Measurements from ENCODE around the gene KCNQ1. TPM values are rescaled to one million over a fixed set of nuclear protein-coding genes. Genes with fewer than 3 reads are reported as not detected.
A peak's percentile ranks its signal among the peaks of the same experiment; 100 is the strongest.

KCNQ1 gene
- total and polyA plus RNA-seq, 9 of the 15 experiments (the other 6 are each of a cell fraction or from before 2014, with no cell fraction given) = 0.44 TPM; not detected in 8

DNA sequence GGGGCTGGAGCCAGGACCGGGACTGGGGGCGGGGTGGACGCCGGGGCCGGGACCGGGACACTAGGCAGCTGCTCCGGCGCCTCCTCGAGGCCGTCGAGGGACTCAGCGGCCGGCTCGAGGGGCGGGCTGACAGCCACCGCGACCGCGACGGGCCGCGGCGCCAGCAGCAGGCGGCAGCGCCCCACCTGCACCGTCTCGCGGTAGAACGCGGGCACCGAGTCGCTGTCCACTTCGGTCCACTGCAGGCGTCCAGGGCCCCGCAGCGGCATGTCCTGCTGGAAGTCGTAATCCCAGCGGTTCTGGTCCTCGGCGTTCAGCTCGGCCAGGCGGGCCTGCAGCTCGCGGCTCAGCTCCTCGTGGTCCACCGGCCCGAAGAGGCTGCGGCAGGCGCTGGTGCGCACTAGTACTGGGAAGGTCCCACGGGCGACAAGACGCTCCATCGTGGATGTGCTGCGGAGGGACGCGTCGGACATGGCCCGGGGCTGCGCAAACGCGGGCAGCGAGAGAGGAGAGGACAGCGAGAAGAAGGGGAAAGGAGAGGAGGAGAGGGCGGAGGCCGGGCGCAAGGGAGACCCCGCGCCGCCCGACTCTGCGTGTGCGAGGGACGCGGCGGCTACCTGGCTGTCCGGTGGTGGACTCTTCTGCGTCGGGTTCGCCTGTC lies 440.3 kb downstream of the KCNQ1 start (continued):
- TF ChIP-seq, protein P1, sequence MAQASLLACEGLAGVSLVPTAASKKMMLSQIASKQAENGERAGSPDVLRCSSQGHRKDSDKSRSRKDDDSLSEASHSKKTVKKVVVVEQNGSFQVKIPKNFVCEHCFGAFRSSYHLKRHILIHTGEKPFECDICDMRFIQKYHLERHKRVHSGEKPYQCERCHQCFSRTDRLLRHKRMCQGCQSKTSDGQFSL (CRISPR knock-in tag; IDR thresholded peaks at IDR 0.05) = no peak; the same call in 1 of the 2 replicates
- TF ChIP-seq, protein P1 (tag; IDR thresholded peaks at IDR 0.05) = no peak
- TF ChIP-seq SRSF7 (optimal IDR thresholded peaks at IDR 0.05; ENCODE audit: low read depth, low read length) = peak; percentile 51
- TF ChIP-seq FOXJ2 (tag; IDR thresholded peaks at IDR 0.05) = no peak
- TF ChIP-seq, protein P2, sequence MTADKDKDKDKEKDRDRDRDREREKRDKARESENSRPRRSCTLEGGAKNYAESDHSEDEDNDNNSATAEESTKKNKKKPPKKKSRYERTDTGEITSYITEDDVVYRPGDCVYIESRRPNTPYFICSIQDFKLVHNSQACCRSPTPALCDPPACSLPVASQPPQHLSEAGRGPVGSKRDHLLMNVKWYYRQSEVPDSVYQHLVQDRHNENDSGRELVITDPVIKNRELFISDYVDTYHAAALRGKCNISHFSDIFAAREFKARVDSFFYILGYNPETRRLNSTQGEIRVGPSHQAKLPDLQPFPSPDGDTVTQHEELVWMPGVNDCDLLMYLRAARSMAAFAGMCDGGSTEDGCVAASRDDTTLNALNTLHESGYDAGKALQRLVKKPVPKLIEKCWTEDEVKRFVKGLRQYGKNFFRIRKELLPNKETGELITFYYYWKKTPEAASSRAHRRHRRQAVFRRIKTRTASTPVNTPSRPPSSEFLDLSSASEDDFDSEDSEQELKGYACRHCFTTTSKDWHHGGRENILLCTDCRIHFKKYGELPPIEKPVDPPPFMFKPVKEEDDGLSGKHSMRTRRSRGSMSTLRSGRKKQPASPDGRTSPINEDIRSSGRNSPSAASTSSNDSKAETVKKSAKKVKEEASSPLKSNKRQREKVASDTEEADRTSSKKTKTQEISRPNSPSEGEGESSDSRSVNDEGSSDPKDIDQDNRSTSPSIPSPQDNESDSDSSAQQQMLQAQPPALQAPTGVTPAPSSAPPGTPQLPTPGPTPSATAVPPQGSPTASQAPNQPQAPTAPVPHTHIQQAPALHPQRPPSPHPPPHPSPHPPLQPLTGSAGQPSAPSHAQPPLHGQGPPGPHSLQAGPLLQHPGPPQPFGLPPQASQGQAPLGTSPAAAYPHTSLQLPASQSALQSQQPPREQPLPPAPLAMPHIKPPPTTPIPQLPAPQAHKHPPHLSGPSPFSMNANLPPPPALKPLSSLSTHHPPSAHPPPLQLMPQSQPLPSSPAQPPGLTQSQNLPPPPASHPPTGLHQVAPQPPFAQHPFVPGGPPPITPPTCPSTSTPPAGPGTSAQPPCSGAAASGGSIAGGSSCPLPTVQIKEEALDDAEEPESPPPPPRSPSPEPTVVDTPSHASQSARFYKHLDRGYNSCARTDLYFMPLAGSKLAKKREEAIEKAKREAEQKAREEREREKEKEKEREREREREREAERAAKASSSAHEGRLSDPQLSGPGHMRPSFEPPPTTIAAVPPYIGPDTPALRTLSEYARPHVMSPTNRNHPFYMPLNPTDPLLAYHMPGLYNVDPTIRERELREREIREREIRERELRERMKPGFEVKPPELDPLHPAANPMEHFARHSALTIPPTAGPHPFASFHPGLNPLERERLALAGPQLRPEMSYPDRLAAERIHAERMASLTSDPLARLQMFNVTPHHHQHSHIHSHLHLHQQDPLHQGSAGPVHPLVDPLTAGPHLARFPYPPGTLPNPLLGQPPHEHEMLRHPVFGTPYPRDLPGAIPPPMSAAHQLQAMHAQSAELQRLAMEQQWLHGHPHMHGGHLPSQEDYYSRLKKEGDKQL (CRISPR knock-in tag; IDR thresholded peaks at IDR 0.05; ENCODE audit: borderline replicate concordance) = no peak
- TF ChIP-seq ZNF707 (CRISPR knock-in tag; conservative IDR thresholded peaks at IDR 0.05) = no peak
- no peak for TF ChIP-seq SNRNP70 (optimal IDR thresholded peaks at IDR 0.05; ENCODE audit: low read depth, low read length)
- no peak for TF ChIP-seq ZNF311 (CRISPR knock-in tag; IDR thresholded peaks at IDR 0.05)
- peak; percentile 92; the same call in 1 of the 2 replicates for TF ChIP-seq KAT7 (CRISPR knock-in tag; IDR thresholded peaks at IDR 0.05; ENCODE audit: borderline replicate concordance)
- TF ChIP-seq ZNF436 (CRISPR knock-in tag; IDR thresholded peaks at IDR 0.05) = no peak
- TF ChIP-seq CSDE1 (IDR thresholded peaks at IDR 0.05) = no peak
